Trophoblast cell (in vitro differentiated cells and primary cell): ENCODE measurements around the gene RALGAPA2.
A peak's percentile ranks its signal among the peaks of the same experiment; 100 is the strongest.

Experiments used
- DNase-seq, 2 donors: peaks; one replicate each; pipeline ENCODE4 v3.0.0-alpha.2; 2016
- H2AFZ ChIP-seq: 2 replicates; pipeline ENCODE4 v1.6.1; 2013; ENCODE audit warnings: low read length, moderate library complexity, mild to moderate bottlenecking; ENCODE audit not compliant: insufficient read depth, poor library complexity
- H2AK5ac ChIP-seq: 2 replicates; pipeline ENCODE4 v1.6.1; 2013; ENCODE audit warnings: mild to moderate bottlenecking, low read length
- H2BK120ac ChIP-seq: 2 replicates; pipeline ENCODE4 v1.6.1; 2013; ENCODE audit warnings: low read length, mild to moderate bottlenecking, moderate library complexity; ENCODE audit not compliant: insufficient read depth, poor library complexity
- H2BK12ac ChIP-seq: 2 replicates; pipeline ENCODE4 v1.6.1; 2013; ENCODE audit warnings: mild to moderate bottlenecking, low read length, moderate library complexity
- H2BK5ac ChIP-seq: 2 replicates; pipeline ENCODE4 v1.6.1; 2013; ENCODE audit warnings: low read length, low read depth, moderate library complexity, mild to moderate bottlenecking; ENCODE audit not compliant: poor library complexity
- H3K14ac ChIP-seq: 2 replicates; pipeline ENCODE4 v1.6.1; 2013; ENCODE audit warnings: mild to moderate bottlenecking, low read length
- H3K18ac ChIP-seq: 2 replicates; pipeline ENCODE4 v1.6.1; 2013; ENCODE audit warnings: mild to moderate bottlenecking, low read length
- H3K23ac ChIP-seq: 2 replicates; pipeline ENCODE4 v1.6.1; 2013; ENCODE audit warnings: low read length
- H3K27ac ChIP-seq: 2 replicates; pipeline ENCODE4 v1.5.1; 2013; ENCODE audit warnings: low read depth, mild to moderate bottlenecking, inconsistent platforms, low read length, moderate library complexity
- H3K27me3 ChIP-seq: 2 replicates; pipeline ENCODE4 v1.6.1; 2013; ENCODE audit warnings: inconsistent platforms, mild to moderate bottlenecking, low read length, moderate library complexity; ENCODE audit not compliant: insufficient read depth
- H3K36me3 ChIP-seq, 2 experiments: 1 replicate in 1 of 2; 2 replicates in 1 of 2; pipeline ENCODE4 v1.6.1; 2013; ENCODE audit warnings: low read length in 2 of 2, mild to moderate bottlenecking in 2 of 2, moderate library complexity in 1 of 2; ENCODE audit not compliant: insufficient read depth in 2 of 2, control insufficient read depth in 1 of 2
- H3K4ac ChIP-seq: 2 replicates; pipeline ENCODE4 v1.6.1; 2013; ENCODE audit warnings: low read depth, mild to moderate bottlenecking, low read length, moderate library complexity
- H3K4me1 ChIP-seq, 2 experiments: 1 replicate in 1 of 2; 2 replicates in 1 of 2; pipeline ENCODE4 v1.6.1; 2013; ENCODE audit warnings: low read length in 2 of 2, mild to moderate bottlenecking in 2 of 2, moderate library complexity in 1 of 2; ENCODE audit not compliant: insufficient read depth in 2 of 2, control insufficient read depth in 1 of 2
- H3K4me2 ChIP-seq: 2 replicates; pipeline ENCODE4 v1.6.1; 2013; ENCODE audit warnings: inconsistent platforms, mild to moderate bottlenecking, low read length, moderate library complexity
- H3K4me3 ChIP-seq: 2 replicates; pipeline ENCODE4 v1.5.1; 2013; ENCODE audit warnings: mild to moderate bottlenecking, low read depth, low read length, inconsistent platforms
- H3K79me1 ChIP-seq: one replicate; pipeline ENCODE4 v1.6.1; 2013; ENCODE audit warnings: low read length
- H3K79me2 ChIP-seq: 2 replicates; pipeline ENCODE4 v1.6.1; 2013; ENCODE audit warnings: low read length, mild to moderate bottlenecking; ENCODE audit not compliant: control insufficient read depth, insufficient read depth, poor library complexity
- H3K9ac ChIP-seq: 2 replicates; pipeline ENCODE4 v1.6.1; 2013; ENCODE audit warnings: mild to moderate bottlenecking, low read length
- H3K9me3 ChIP-seq: 2 replicates; pipeline ENCODE4 v1.6.1; 2013; ENCODE audit warnings: low read depth, mild to moderate bottlenecking, control low read depth, inconsistent platforms, low read length; ENCODE audit not compliant: insufficient read depth
- H4K12ac ChIP-seq: 2 replicates; pipeline ENCODE4 v1.6.1; 2013; ENCODE audit warnings: low read depth, mild to moderate bottlenecking, low read length, moderate library complexity
- H4K8ac ChIP-seq: 2 replicates; pipeline ENCODE4 v1.6.1; 2013; ENCODE audit warnings: low read depth, mild to moderate bottlenecking, low read length, moderate library complexity
- H4K91ac ChIP-seq: one replicate; pipeline ENCODE4 v1.6.1; 2013; ENCODE audit warnings: low read depth, mild to moderate bottlenecking, low read length, moderate library complexity
- WGBS: extraction: QIAGEN DNeasy Blood & Tissue Kit; methylation state at CpG from one replicate; pipeline ENCODE4 v1.1.7; 2013; ENCODE audit warnings: missing lambda C conversion rate; ENCODE audit not compliant: insufficient read length, insufficient coverage; ENCODE audit errors: extremely low coverage; 5-methylcytosine and 5-hydroxymethylcytosine counted together

RALGAPA2 gene

GRCh38 chr20:20482453-20482852 is 230.0 kb downstream of the RALGAPA2 start:
- H3K9ac ChIP-seq, result no peak overlapping the region
- no peak overlapping the region for H3K4ac ChIP-seq
- no peak overlapping the region for H3K4me2 ChIP-seq
- no peaks in the 10 kb centered on the region for H3K4me1 ChIP-seq
- H4K91ac ChIP-seq, result no peak overlapping the region
- H2AFZ ChIP-seq, result no peak overlapping the region
- no peak overlapping the region for H4K8ac ChIP-seq
- peaks cover 0 to 2% of the 10 kb centered on the region in 2 experiments for H3K36me3 ChIP-seq
- no peak for DNase-seq
- no peaks in the 10 kb centered on the region for H3K79me2 ChIP-seq
- H3K23ac ChIP-seq, result no peak overlapping the region
- H2AK5ac ChIP-seq, result no peak overlapping the region
- no peak overlapping the region for H2BK120ac ChIP-seq
- no peaks in the 10 kb centered on the region for H3K79me1 ChIP-seq
- WGBS, result no CpG with 5 or more reads among the region's 4 CpGs
- H2BK5ac ChIP-seq, result no peak overlapping the region
- H3K4me3 ChIP-seq, result no peak overlapping the region
- no peak overlapping the region for H3K27ac ChIP-seq
- H3K27me3 ChIP-seq, result no peaks in the 10 kb centered on the region
- H3K14ac ChIP-seq, result no peak overlapping the region
- H4K12ac ChIP-seq, result no peak overlapping the region
- H3K18ac ChIP-seq, result no peak overlapping the region
- no peaks in the 10 kb centered on the region for H3K9me3 ChIP-seq
- H2BK12ac ChIP-seq, result no peak overlapping the region

- Histone ChIP-seq H3K36me3 (peaks cover 0 to 2% of the 10 kb centered on the region in 2 experiments), H2AFZ (no peak overlapping the region), H3K4me3 (no peak overlapping the region), H3K4ac (no peak overlapping the region), H4K12ac (no peak overlapping the region), H4K8ac (no peak overlapping the region), H3K14ac (no peak overlapping the region), H4K91ac (no peak overlapping the region), H2BK5ac (no peak overlapping the region), H3K27ac (no peak overlapping the region), H3K4me1 (no peaks in the 10 kb centered on the region), H3K4me2 (no peak overlapping the region), H3K9ac (no peak overlapping the region), H3K79me1 (no peaks in the 10 kb centered on the region), H3K79me2 (no peaks in the 10 kb centered on the region), H2AK5ac (no peak overlapping the region), H3K9me3 (no peaks in the 10 kb centered on the region), H3K27me3 (no peaks in the 10 kb centered on the region), H2BK120ac (no peak overlapping the region), H3K18ac (no peak overlapping the region), H2BK12ac (no peak overlapping the region), H3K23ac (no peak overlapping the region)
- WGBS, result no CpG with 5 or more reads among the region's 2 CpGs
- DNase-seq, result peak; percentile 24 to 64
These were observed 231.8 kb downstream of the RALGAPA2 start for GRCh38 chr20:20480689-20481088.

- H2BK5ac ChIP-seq, result no peak overlapping the region
- H3K79me1 ChIP-seq, result no peaks in the 10 kb centered on the region
- H3K4me3 ChIP-seq, result no peak overlapping the region
- no peak overlapping the region for H4K12ac ChIP-seq
- no peak overlapping the region for H2AFZ ChIP-seq
- H3K14ac ChIP-seq, result no peak overlapping the region
- no CpG with 5 or more reads among the region's 1 CpG for WGBS
- H3K18ac ChIP-seq, result no peak overlapping the region
- H2BK120ac ChIP-seq, result no peak overlapping the region
- no peaks in the 10 kb centered on the region for H3K4me1 ChIP-seq
- H3K4me2 ChIP-seq, result no peak overlapping the region
- H2AK5ac ChIP-seq, result no peak overlapping the region
- no peak overlapping the region for H2BK12ac ChIP-seq
- H4K8ac ChIP-seq, result no peak overlapping the region
- no peak overlapping the region for H3K9ac ChIP-seq
- H3K27me3 ChIP-seq, result no peaks in the 10 kb centered on the region
- H4K91ac ChIP-seq, result no peak overlapping the region
- no peak for DNase-seq
- no peak overlapping the region for H3K27ac ChIP-seq
- H3K36me3 ChIP-seq, result peaks cover 0 to 2% of the 10 kb centered on the region in 2 experiments
- H3K23ac ChIP-seq, result no peak overlapping the region
- no peaks in the 10 kb centered on the region for H3K9me3 ChIP-seq
- H3K4ac ChIP-seq, result no peak overlapping the region
- no peaks in the 10 kb centered on the region for H3K79me2 ChIP-seq
These were observed 232.3 kb downstream of the RALGAPA2 start for GRCh38 chr20:20480126-20480525.

- Histone ChIP-seq H3K9ac (no peak overlapping the region), H4K91ac (no peak overlapping the region), H3K18ac (no peak overlapping the region), H3K4me3 (no peak overlapping the region), H3K4me1 (no peaks in the 10 kb centered on the region), H2BK5ac (no peak overlapping the region), H4K8ac (no peak overlapping the region), H3K79me2 (no peaks in the 10 kb centered on the region), H3K23ac (no peak overlapping the region), H3K79me1 (no peaks in the 10 kb centered on the region), H4K12ac (no peak overlapping the region), H2AK5ac (no peak overlapping the region), H3K27ac (no peak overlapping the region), H3K27me3 (no peaks in the 10 kb centered on the region), H3K4me2 (no peak overlapping the region), H3K36me3 (peaks cover 0 to 2% of the 10 kb centered on the region in 2 experiments), H3K9me3 (no peaks in the 10 kb centered on the region), H2BK12ac (no peak overlapping the region), H2AFZ (no peak overlapping the region), H2BK120ac (no peak overlapping the region), H3K14ac (no peak overlapping the region), H3K4ac (no peak overlapping the region)
- WGBS, result no CpG with 5 or more reads among the region's 5 CpGs
- DNase-seq, result no peak
These were observed 234.9 kb downstream of the RALGAPA2 start for GRCh38 chr20:20477444-20478041.
